Stimulated activated CD8-positive, alpha-beta memory T cell treated with anti-CD3 and anti-CD28 coated beads, Interleukin-4, amount 100 ng/mL, for 1 hour (primary cell): ENCODE data around the gene KMT2D.
A peak's percentile ranks its signal among the peaks of the same experiment; 100 is the strongest.

Experiments used
- DNase-seq, 2 donors: peaks; one replicate each; pipeline ENCODE4 v3.0.0-alpha.2; 2020; ENCODE audit warnings: low read depth in 2 of 2, low spot score in 1 of 2

The KMT2D gene

DNA sequence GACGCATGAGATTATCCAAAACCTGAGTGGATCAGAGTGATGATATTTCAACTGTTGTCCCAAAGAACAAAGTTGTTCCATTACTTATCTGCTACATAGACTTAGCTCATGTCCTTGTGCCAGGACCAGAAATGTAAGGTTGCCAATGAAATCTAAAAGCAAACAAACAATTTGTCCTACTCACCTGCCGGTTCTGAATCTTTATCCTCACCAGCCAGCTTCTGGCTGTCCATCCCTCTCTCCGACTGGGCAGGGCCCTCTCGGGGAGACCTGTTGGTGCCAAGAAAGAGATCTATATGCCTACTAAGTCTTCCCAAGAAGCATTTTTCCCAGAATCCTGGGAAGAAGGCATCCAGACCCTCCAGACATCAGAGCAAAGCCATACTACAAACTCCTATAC, 5.5 kb downstream of the KMT2D start:
- no peak for DNase-seq

DNA sequence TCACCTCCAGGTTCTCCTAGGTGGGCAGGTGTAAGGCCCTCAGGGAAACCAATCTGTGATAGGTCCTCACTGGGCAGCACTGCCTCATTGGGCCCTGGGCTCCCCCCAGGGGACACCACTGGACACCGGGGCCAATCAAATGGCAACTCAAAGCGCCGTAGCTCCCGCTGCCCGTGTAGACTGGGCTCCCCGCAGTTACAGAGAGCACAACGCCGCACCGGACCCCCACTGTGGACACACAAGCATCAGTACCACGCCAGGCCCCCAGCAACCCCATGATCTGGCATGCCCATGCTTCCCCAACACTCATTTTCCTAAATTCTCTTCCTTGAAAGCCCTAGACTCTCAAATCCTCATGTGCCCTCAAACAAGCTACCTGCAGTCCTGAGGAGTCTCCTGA, 6.1 kb downstream of the KMT2D start:
- DNase-seq, result no peak

DNA sequence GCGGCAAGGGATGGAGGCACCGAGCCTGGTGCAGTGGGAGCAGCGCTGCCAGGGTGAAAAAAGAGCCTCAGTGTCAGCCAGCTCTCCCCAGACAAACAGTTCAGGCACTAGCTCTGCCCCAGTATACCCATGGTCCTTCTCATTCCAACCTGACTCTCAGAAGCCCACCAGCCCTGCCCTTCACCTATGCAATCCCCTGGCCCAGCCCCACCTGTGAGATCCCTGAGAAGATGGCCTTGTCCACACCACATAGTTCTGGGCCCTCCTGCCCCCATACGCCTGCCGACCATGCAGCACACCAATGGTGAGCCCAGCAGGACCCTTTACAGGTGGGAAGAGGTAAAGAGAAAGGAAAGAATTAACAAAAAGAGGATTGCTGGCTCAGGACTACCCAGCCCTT, 6.5 kb downstream of the KMT2D start:
- no peak for DNase-seq

DNA sequence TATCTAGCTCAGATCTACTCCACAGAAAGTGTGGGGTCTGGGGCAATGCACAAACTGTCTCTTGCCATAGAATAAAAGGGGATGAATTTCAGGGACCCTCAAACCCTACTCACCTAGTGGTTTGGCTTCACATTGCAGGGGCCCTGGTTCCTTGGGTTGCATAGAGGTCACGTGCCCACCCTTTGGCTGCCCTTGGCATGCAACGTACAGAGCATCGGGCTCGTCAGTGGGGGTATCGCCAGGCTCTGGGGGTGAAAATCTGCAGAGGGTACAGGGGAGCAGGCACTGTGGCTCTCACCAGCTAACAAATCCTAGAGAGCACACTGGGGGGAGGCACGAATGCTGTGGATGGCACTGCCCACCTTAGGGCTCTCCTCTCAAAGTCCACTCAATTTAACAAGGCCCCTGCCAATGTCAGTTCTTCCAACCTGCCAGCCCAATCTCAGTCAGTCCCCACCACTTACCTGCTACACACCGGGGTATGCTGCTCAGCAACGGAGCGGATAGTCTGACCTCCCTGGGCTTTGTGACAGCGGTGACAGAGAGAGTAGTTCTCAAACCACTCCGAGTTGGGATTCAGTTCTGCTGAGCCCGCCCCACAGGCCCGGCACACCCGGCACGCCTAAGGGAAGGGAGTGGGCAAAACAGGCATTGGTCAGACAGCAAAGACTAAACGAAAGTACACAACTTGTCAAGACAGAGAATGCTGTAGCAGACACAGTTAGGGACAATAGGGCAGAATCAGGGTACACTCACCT, 8.0 kb downstream of the KMT2D start:
- DNase-seq, result no peak

GRCh38 chr12:49051777-49052438, 8.7 kb downstream of the KMT2D start:
- no peak for DNase-seq

- DNase-seq, result no peak
Observed at GRCh38 chr12:49051373-49051764, 9.2 kb downstream of the KMT2D start.

DNA sequence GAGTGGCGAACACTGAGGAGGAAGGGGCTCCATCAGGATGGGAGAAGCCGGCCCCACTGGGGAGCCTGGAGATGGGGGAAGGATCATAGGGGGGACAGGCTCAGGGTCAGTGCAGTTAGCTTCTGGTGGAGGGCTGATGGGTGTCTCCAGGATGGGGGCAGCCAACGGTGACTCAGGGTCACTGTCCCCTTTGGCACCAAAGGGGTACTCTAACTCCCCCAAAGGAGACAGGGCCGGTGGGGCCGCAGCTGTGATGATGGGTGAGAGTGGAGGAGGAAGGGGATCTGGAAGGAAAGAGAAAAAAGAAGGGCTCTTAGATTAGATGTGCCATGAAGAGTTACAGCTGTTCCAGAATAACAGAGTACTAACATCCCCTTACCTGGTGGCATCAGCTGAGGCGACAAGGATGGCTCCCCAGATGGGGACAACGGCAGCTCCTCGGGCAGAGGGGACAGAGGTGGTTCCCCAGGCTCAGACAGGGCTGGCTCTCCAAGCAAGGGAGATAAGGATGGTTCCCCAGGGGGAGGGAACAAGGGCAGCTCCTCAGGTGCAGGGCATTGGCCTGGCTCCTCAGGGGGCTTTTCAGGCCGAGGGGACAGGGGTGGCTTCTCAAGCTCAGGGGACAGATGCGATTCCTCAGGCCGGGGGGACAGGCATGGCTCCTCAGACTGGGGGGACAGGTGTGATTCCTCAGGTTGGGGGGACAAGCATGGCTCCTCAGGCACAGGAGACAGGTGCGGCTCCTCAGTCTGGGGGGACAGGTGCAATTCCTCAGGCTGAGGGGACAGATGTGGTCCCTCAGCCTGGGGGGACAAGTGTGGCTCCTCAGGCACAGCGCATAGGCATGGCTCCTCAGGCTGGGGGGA, 9.9 kb downstream of the KMT2D start:
- no peak for DNase-seq

- DNase-seq, result no peak
Observed at GRCh38 chr12:49049566-49050224, 10.9 kb downstream of the KMT2D start.

- DNase-seq, result no peak
Observed at GRCh38 chr12:49048953-49049352, 11.6 kb downstream of the KMT2D start.

DNA sequence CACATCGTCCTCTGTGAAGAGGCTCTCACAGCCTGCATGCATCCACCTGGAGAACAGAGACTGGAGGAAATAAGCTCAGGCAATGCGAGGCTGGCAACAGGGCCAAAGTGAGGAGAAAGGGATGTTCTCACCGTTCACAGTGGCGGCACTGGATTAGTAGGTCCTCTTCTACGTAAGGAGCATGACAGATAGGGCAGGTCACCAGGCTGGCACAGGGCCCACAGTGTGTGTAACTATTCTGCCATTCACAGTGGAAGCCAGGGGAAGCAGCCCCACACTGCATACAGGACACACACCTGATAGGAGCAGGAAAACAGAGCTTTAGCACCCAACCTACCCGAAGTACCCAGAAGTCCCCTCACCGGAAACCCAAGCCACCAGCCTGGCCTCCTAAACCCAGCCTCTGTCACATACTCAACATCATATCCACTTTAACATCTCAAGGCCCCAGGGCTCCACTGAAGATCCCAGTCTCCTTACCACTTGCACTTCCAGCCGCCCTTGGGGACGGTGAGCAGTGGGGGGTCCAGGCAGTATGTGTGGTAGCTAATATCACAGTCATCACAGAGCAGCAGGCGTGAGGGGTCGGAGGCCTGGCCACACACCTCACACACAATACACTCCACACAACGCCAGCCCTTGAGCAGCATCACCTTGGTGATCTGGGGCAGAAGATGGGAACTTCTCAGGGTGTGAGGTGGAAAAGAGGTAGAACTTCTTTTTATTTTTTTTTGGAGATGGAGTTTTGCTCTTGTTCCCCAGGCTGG, 14.3 kb downstream of the KMT2D start:
- no peak for DNase-seq

- DNase-seq, result no peak
Observed at GRCh38 chr12:49044660-49045059, 15.9 kb downstream of the KMT2D start.

DNA sequence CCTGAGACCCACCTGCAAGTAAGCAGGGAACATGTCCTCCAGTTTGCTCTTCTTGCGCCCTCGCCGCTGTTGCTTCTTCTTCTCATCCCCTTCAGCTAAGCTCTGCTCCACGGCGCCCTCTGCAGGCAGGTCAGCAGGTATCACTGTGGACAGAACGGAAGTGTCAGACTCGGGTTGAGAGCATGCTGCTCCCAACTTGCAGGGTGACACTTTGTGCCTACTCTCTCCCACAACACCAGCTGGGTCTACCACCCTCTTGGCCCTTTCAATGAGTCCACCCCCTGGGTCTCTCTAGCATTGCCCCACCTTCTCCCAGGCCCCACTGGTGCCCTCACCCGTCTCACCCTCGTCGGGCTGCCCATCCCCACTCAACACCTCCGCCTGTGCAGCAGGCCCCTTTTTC, 16.7 kb downstream of the KMT2D start:
- peak; percentile 61 to 69 for DNase-seq

DNA sequence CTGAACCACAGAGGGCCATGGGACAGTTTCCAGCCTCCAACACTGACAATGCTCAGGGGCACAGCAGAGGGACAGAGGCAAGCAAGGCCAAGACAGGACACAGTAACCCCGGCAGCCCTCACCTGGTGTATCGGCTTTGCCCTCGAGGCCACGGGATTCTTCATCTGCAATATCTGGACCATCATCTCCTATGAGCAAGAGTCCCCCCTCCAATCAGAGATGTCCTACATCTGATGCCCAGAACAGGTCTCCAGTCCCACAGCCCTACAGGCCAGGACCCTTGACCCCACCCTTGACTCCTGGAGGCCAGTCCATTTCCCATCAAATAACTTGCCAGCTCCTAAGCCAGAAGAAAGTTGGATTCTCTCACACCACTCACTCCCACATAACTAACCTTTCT, 17.4 kb downstream of the KMT2D start:
- DNase-seq, result no peak

DNA sequence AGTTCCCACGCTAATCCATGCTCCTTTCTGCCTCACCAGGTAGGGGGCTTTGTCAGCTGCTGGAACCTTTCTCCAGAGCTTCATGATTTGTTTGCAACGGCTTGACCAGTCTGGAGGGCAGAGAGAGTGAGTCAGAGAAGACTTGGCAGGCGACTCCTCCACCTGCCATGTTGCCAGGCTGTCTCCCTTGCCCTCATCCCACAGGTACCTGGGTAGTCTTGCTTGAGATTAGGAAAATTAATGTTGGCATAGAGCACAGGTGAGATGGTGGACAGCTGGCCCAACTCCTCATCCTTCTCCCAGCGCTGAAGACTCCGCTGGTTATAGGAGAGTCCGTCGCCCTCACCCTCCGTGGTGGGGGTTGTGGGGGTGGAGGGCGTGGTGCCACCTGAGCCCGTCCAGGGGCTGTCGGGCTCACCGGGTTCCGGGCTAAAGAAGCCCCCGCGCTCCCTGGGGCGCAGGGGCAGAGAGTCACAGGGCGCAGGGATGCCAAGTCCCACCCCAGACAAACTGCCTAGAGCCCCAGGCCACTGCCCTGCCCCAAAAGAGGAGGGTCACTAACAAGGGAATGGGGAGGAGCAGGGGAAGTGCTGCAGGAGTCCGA, 18.6 kb downstream of the KMT2D start:
- no peak for DNase-seq

DNA sequence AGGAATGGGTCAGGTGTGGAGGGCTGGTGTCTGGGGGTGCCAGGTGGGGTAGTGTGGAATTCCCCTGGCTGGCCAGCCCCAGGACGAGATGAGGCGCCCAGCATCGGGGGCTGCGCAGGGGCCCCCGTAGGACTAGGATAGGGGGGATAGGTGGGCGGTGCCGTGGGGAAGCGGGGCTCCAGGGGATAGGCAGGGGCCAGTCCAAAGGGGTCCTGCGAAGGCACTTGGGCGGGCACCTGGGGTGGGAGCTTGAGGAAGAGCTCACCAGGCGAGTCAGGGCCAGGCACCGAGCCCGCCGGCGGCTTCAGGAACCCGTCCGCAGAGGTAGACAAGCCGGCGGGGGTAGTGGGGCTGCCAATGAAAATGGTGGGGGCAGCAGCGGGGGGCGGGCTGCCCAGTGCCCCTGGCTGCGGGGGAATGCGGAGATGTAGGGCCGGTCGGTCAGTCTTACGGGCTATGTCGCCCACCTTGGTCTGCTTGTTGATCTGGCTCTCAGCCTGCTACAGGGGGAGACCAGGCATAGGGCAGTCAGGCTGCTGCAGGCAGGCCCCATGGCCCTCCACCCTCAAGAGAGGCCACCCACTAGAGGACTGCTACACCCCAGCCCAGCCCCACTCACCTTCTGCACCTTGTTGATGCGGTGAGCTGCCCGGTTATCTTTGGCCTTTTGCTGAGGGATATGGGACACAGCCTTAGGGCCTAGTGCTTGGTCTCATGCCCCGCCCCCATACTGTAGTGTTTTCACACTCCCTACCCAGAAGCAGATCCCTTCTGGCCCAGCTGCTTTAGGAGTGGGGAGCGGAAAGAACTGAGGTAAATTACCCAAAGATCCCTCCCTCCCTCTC, 19.3 kb downstream of the KMT2D start:
- DNase-seq, result no peak

- DNase-seq, result no peak
Observed at GRCh38 chr12:49040364-49040855, 20.2 kb downstream of the KMT2D start.

GRCh38 chr12:49039421-49040363, 20.9 kb downstream of the KMT2D start:
- no peak for DNase-seq
